ENCODE results near the gene CDH4.

The CDH4 gene

GRCh38 chr20:61730631-61731362, 478.7 kb downstream of the CDH4 start:
- FAIRE-seq, result no peak

- FAIRE-seq, result no peak
These were observed 479.5 kb downstream of the CDH4 start for GRCh38 chr20:61731363-61732181.

- FAIRE-seq, result no peak
These were observed 480.6 kb downstream of the CDH4 start for GRCh38 chr20:61732511-61733210.

- FAIRE-seq, result no peak
These were observed 481.2 kb downstream of the CDH4 start for GRCh38 chr20:61733216-61733615.

- no peak for FAIRE-seq
These were observed 482.1 kb downstream of the CDH4 start for GRCh38 chr20:61733891-61734732.

GRCh38 chr20:61734733-61735502, 482.9 kb downstream of the CDH4 start:
- no peak for FAIRE-seq

- FAIRE-seq, result no peak
These were observed 483.4 kb downstream of the CDH4 start for GRCh38 chr20:61735503-61735785.

GRCh38 chr20:61736001-61736635, 484.1 kb downstream of the CDH4 start:
- FAIRE-seq, result no peak

- no peak for FAIRE-seq
These were observed 484.8 kb downstream of the CDH4 start for GRCh38 chr20:61736751-61737310.

- FAIRE-seq, result no peak
These were observed 485.3 kb downstream of the CDH4 start for GRCh38 chr20:61737346-61737745.

GRCh38 chr20:61737812-61738443, 485.9 kb downstream of the CDH4 start:
- no peak for FAIRE-seq

GRCh38 chr20:61738601-61739069, 486.6 kb downstream of the CDH4 start:
- no peak for FAIRE-seq

GRCh38 chr20:61739086-61739831, 487.2 kb downstream of the CDH4 start:
- FAIRE-seq, result no peak

GRCh38 chr20:61739832-61740118, 487.7 kb downstream of the CDH4 start:
- no peak for FAIRE-seq

- FAIRE-seq, result no peak
These were observed 490.2 kb downstream of the CDH4 start for GRCh38 chr20:61742097-61742825.

GRCh38 chr20:61743606-61744005, 491.5 kb downstream of the CDH4 start:
- FAIRE-seq, result no peak

GRCh38 chr20:61744691-61745396, 492.8 kb downstream of the CDH4 start:
- no peak for FAIRE-seq

GRCh38 chr20:61745397-61746146, 493.5 kb downstream of the CDH4 start:
- no peak for FAIRE-seq

Measured in A204.1 (cell line).